Fibroblast of skin of right biceps (primary cell): Measurements from ENCODE around the gene ZSWIM4.
A peak's percentile ranks its signal among the peaks of the same experiment; 100 is the strongest.
"Not testable (repeated sequence)": the region's sequence is repeated elsewhere in the genome, so short reads cannot be mapped to it uniquely, and the experiment has no call there.

ENCODE experiments used
- DNase-seq: peaks from one replicate; pipeline ENCODE4 v3.0.0-alpha.2; 2013

ZSWIM4 gene

GRCh38 chr19:13794757-13795589 is at the start of gene ZSWIM4:
TSS of gene ZSWIM4 (plus strand) at chr19:13795443. CDS start at chr19:13795649, 206 bp downstream.
- DNase-seq: peak; percentile 100

GRCh38 chr19:13747098-13747453 is 48.2 kb upstream of the ZSWIM4 start:
- no peak for DNase-seq

GRCh38 chr19:13748169-13748828 is 46.9 kb upstream of the ZSWIM4 start:
- DNase-seq: peak; percentile 29

- DNase-seq: no peak
These were observed 43.8 kb upstream of the ZSWIM4 start for GRCh38 chr19:13751436-13751835.

- DNase-seq: not testable (repeated sequence)
These were observed 41.6 kb upstream of the ZSWIM4 start for GRCh38 chr19:13753622-13754021.

GRCh38 chr19:13756210-13756609 is 39.0 kb upstream of the ZSWIM4 start:
- DNase-seq: no peak

GRCh38 chr19:13757805-13758772 is 37.2 kb upstream of the ZSWIM4 start:
- no peak for DNase-seq

GRCh38 chr19:13758795-13759194 is 36.4 kb upstream of the ZSWIM4 start:
- no peak for DNase-seq

GRCh38 chr19:13761423-13761822 is 33.8 kb upstream of the ZSWIM4 start:
- no peak for DNase-seq

GRCh38 chr19:13762635-13763235 is 32.5 kb upstream of the ZSWIM4 start:
- DNase-seq: no peak

GRCh38 chr19:13763265-13763664 is 32.0 kb upstream of the ZSWIM4 start:
- no peak for DNase-seq

GRCh38 chr19:13764101-13764807 is 31.0 kb upstream of the ZSWIM4 start, which contains the start of gene MRI1:
TSS of gene MRI1 (plus strand) at chr19:13764522. CDS start at chr19:13764589, 67 bp downstream.
- peak; percentile 69 for DNase-seq

GRCh38 chr19:13764821-13765394 is 30.3 kb upstream of the ZSWIM4 start:
- no peak for DNase-seq

- DNase-seq: no peak
These were observed 29.7 kb upstream of the ZSWIM4 start for GRCh38 chr19:13765395-13766094.

GRCh38 chr19:13766095-13766481 is 29.2 kb upstream of the ZSWIM4 start:
- DNase-seq: no peak

GRCh38 chr19:13768510-13768909 is 26.7 kb upstream of the ZSWIM4 start:
- no peak for DNase-seq

GRCh38 chr19:13770013-13770635 is 25.1 kb upstream of the ZSWIM4 start:
- DNase-seq: no peak

- peak; percentile 91 for DNase-seq
These were observed 20.7 kb upstream of the ZSWIM4 start, which contains the start of gene C19orf53 for GRCh38 chr19:13774217-13775191. TSS of gene C19orf53 (plus strand) at chr19:13774456. CDS start at chr19:13774478, 22 bp downstream.

GRCh38 chr19:13778398-13778797 is 16.8 kb upstream of the ZSWIM4 start:
- no peak for DNase-seq
